Stimulated activated CD8-positive, alpha-beta memory T cell treated with anti-CD3 and anti-CD28 coated beads, Interleukin-15, amount 100 ng/mL, for 1 hour (primary cell): ENCODE results near the gene BCAS3.
"Not testable (repeated sequence)": the region's sequence is repeated elsewhere in the genome, so short reads cannot be mapped to it uniquely, and the experiment has no call there.

Source experiments
- DNase-seq: peaks from one replicate; pipeline ENCODE4 v3.0.0-alpha.2; 2020; ENCODE audit warnings: low read depth

Gene BCAS3

DNA sequence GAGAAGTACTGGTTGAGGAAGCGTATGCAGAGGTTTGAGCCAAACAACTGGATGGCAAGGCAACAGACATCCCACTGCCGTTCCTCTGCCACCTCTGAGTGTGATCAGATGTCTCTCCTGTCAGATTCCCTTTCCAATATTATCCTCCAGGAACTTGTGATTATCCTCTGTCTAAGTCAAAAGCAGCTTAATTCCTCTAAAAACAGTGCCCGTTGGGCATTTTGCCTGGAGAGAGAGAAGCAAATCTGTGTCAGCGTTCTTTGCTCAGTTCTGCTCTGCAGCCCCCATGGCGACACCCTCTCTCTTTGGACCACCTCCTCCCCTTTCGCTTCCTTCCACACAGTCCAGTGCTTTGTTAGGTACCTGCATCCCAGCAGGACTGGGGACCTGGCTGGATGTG is 665.9 kb downstream of the BCAS3 start:
- no peak for DNase-seq

DNA sequence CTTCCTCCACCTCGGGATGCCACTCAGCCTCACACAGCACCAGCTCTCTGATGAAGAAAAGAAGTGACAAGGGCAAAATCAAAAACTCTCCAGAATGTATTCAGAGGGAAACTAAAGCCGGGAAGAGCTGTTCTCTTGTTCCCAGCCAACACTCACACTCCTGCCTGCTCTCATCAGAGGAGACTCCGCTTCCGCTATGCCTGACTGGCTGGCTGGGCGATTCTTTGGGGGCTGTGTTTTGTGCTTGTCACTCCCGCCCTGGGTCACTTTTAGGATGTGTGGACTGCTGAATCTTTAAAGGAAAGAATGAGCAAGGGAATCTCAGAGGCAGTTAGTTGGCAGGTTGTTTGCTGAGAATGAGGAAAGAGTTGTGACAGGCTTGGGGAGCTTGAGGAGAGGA is 667.4 kb downstream of the BCAS3 start:
- no peak for DNase-seq

DNA sequence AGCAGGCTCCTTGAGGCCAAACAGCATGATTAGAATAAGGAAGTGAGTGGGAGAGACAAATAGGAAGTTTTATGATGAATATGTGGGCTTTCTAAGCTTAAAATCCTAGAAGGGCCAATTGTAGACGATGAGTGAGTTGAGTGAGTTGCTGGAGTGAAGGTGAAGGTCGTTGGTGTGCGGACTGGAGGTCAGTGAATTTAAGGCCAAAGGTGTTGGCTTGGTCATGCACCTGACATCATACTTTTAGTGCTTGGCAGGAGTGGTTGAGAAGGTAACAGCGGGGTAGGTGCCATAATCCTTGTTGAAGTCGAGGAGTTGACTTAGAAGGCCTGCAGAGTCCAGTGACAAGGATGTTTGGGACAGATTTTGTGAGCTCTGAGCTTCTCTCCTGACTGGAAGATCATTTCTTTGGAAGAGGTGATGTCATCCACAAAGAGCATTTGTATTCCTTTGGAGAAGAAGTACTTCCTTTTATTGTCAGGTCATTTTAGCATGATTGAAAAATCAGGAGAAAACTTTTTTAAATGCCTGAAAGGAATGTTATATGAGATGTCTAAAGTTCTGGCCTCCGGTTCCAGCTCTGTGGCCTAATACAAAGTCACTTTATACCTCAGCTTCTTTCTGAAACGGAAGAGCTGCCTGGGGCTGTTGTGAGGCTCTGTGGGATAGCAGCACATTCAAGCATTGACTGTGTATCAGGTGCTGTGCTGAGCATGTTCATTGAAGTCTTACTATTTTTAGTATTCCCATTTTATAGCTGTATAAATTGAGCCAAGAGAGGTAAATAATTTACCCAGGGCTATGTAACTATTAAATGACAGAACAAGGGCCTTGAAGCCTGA is 668.4 kb downstream of the BCAS3 start:
- no peak for DNase-seq

DNA sequence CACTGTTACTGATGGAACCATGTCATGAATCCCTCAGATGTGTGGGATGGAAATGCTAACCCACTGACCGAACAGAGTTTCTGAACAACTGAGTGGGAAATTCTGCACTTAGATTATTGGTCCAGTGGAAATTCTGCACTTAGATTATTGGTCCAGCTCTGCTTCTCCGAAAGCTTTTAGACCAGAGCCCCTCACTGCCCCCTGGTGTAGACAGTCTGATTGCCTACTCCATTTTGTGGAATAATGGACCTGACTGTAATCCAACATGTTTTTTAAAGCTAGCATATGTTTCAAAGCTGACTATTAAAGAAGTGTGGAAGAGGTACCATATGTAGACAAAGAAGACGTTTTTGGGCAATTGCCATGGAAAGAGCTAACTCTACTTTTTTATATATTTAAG is 671.7 kb downstream of the BCAS3 start:
- DNase-seq, result no peak

DNA sequence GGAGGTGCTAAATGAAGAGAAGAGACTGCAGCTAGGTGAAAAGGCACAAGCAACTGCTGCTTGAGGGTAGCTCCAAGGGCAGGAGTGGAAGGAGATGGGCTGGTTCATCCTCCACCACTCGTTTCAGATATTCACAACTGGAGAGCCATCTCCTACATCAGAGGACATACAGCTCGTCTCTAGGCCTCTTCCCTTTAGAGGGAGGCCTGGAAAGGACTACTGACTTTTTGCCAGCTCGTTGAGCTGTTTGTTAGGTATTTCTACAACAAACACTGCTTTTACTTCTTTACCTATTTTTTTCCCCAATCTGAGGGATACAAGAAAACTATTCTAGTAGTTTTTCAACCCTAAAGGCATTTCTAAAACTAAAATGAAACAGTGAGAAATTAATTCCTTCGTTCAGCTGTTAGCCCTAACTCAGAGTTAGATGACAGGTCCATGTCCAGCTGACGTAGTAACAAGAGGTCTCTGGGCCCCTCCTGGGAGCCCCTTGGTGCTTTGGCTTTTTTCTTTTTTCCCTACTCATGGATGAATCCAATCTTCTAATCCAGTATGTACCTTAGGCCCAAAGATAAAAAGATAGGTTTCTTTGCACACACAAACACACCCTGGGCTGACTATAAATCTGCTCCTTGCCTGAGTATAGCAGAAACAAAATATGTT is 674.2 kb downstream of the BCAS3 start:
- DNase-seq, result no peak

DNA sequence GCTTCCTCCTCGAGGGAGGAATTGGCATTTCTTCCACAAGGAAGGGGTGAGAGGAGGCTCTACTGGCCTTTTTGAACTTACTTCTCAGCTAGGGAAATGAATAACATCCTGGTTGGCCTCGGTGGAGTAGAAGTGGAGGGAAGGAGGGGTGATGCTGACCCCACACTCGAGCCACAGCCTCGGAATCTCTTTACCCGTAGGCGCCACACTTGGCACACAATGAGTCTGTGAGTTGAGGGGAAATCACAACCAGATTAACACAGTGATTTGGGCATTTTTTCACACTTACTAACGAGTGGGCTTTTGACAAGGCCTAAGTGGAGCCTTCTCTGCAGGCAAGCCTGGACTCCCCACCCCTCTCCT is 674.7 kb downstream of the BCAS3 start:
- DNase-seq, result no peak

DNA sequence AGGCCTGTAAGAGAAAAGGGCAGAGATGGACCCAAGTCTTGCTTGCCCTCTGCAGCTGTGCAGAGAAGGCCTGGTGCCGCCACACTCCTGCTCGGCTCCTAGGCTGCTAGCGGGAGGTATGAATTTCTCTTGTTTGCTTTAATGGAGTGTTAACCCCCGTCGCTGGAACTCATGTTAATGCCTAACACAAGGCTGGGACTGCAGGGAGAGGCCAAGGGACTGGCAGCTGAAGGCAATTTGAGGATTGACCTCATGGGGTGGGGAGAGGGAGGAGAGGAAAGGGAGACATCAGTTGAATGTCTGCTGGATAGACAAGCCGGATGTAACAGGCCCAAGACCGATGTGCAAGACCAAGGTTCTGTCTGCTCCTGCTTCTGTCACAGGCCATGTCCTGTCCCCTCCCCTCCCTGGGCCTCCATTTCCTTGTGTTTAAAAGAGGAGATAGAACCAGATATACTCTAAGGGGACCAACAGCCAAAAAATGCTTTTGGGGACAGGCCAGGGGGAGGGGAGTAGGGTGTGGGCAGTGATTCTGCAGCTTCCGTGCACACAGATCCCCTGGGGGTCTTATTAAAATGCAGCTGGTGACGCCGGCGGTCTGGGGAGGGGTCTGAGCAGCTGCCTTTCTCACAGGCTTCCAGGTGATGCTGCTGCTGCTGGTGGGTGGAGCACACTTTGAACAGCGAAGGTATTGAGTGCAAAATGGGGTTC is 675.3 kb downstream of the BCAS3 start:
- DNase-seq, result no peak

DNA sequence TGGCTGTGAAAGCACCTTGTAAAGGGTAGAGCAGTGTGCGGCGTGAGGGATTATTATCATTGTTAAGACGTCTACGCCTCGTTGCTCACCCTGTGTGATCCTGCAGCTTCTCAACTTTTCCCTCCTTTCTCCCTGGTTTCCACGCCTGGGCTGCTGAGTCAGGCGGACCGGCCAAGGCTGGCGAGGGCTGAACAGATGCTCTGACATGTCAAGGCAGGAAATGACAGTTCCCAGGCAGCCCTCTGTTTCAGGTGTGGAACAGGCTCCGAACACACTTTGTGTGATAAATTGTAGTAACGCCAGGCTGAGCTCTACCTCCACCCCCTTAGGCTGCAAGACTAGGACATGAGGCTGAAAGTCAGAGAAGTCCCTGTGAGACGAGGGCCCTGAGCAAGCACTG is 676.0 kb downstream of the BCAS3 start:
- no peak for DNase-seq

DNA sequence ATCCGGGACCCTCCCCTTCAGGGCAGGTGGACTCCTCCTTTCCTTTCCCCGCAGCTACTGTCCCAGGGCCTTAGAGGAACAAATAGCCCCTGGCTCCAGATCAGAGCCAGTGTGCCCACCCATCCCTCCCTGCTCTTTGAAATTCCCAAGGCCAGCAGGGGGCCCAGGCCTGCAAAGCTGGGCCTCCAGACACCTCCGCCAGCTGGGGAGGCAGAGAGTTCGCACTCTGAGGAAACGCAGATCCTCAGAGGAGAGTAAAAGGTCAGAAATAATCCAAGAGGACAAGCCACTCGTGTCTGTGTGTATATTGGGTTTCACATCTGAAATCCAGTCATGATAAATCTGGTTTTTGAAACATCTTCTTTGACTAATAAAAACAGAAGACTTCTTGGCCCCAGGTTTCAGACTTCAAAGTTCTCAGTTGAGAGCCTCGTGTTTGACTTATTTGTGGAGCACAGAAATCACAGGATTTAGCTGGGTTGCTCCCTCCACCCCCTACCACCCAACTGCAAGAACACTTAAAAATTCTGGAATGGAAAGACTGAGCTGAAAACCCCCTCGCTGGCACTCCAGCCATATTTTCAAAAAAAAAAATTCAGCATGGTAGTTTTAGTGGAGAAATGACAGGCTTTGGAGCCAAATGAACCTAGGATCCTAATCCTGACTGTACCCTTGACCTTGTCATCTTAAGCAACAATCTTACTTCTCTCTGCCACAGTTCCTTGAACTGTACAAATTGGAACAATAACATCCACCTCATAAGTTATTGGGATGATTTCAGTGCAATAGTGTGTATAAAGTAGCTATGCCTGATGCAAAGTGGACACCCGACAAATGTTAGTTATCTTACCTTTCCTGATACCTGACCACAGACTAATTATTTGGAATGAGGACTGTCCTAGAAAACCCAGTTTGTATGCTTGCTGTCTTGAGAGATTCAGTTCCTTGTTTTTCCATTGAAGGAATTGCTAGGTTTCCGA is 677.5 kb downstream of the BCAS3 start:
- DNase-seq, result no peak

DNA sequence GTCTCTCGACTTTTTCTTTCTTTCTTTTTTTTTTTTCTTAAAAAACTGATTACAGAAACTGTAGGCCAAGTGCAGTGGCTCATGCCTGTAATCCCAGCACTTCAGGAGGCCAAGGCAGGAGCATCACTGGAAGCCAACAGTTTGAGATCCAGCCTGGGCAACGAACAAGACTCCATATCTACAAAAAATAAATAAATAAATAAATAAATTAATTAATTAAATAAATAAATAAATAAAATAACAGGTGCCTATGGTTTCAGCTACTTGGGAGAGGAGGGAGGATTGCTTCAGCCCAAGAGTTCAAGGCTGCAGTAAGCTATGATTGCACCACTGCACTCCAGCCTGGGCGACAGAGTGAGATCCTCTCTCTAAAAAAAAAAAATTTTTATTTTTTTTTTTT is 679.4 kb downstream of the BCAS3 start:
- DNase-seq, result not testable (repeated sequence)

DNA sequence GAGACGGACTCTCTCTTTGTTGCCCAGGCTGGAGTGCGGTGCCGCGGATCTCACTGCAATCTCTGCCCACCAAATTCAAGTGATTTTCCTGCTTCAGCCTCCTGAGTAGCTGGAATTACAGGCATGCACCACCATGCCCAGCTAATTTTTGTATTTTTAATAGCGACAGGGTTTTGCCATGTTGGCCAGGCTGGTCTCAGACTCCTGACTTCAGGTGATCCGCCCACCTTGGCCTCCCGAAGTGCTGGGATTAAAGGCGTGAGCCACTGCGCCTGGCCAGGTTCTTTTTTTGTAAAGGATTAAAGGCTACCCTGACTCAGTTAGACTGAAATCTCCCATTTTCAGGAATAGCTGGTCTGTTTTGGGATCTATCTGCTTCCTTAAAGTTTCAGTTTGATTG is 681.9 kb downstream of the BCAS3 start:
- not testable (repeated sequence) for DNase-seq

DNA sequence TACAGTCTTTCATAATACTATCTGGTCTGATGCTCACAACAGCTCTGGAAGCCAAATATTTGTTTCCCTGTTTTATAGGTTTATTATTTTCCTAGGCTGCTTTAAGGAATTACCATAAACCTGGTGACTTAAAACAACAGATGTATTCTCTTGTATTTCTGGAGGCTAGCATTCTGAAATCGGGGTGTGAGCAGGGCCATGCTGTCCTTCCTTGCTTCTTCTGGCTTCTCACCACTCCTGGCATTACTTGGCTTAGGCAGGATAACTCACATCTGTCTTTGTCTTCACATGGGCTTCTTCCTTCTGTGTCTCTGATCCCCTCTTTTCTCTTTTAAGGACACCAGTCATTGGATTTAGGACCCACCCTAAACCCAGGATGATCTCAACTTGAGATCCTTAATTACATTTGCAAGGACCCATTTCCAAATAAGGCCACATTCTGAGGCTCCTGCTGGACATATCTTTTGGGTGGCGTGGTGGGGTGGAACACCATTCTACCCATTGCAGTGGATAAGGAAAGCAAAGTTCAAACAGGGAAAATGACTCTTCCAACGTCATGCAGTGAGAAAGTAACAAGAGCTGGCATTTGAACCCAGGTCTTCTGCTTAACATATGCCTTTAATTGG is 682.8 kb downstream of the BCAS3 start:
- DNase-seq, result no peak

DNA sequence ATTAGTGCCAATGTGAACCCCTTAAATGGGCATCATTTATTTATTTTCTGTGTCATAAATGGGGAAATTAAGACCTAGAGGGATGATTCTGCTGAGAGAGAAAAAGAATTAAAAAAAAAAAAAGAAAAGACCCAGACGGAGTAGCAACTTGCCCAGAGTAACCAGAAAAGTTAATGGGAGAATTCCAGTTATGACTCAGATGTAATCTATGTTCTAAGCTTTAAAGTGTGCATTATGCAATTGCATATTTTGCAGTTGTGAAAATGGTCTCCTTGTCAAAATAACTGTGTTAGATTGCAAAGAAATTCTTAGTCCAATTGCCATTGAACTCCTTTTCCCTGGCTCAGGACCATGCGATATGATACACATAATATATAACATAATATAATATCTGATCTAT is 683.4 kb downstream of the BCAS3 start:
- DNase-seq, result no peak

DNA sequence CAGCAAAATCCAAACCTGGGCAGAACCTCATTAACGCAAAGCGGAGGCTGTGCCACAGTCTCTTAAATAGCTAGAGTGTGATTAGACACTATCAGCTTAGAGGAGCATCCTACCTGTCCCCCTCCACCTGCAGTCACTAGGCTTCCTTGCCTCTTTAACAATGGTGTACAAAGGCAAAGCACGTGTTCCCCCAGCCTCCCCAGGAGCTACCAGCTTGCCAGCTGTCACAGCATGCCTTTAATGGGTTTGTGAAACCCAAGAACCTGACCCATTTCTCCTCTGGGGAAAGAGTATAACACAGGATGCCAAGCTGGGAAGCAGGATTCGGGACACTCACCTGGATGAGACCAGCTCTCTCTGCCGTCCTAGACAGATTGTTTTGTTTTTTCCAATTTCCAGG is 684.7 kb downstream of the BCAS3 start:
- no peak for DNase-seq

DNA sequence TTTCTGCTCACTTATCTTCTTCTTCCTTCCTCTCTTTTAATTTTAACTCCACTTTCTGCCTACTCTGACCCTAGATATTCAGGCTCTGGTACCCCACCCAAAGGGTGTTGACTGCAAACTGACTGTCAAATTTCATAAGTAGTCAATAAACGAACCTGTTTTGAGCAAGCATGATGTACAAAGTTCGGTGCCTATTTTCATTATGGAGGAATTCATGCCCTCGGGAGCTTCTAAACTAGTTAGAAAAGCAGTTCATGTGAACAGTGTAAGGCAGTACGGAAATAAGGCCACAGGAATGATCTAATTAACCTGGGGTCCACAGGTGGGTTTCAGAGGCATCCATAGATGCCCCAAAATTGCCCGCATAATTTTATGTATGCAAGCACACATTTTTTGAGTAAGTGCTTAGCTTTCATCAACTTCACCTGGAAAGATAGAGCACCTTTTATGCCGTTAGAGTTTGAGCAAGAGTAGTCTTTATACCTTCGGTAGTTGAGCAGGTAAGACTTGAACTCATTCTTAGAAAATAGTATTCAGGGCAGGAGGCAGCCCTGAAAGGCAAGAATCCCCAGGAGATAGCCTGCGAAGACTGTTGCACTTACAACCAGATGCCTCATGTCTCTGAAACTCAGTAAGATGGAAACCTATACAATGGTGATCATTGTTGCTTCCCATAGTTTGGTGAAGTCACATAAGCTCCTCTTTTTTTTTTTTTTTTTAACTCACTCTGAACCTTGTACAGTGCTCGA is 685.4 kb downstream of the BCAS3 start:
- DNase-seq, result no peak

DNA sequence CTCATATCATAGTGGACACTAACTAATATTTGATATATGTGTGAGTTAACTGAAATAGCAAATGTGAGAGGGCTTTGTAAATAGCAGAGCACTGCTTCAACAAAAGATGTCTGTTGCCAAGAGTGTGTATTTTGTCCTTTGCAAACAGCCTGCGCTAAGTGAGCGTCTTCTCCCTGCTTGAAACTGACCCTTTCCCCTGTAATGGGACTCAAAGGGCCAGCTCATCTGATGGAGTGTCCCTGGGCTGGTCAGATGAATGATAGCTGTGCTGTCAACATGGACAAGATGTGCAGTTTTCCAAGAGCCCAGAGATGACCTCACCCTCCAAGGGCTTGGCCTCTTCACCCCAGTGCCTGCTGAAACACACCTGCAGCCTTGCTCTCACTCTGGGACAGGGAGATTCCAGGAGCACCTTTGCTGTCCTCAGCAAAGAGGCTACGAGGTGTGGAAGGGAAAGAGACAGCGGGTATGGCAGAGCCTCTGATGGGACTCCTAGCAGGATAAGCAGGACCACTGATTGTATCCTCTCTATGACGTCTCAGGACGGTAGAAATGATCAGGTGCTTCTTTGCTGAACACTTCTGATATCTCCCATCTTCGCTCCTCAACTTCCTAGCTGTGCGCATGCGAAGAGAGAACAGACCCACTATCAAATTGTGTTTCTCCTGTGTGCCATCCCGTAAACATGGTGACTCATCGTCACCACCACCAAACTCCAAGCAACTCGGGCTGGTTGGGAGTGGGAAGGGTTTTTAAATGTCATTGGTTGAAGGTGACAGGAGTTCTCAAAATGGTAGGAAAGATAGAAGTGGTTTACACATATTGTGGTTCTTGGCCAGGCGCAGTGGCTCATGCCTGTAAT is 686.2 kb downstream of the BCAS3 start:
- DNase-seq, result no peak

DNA sequence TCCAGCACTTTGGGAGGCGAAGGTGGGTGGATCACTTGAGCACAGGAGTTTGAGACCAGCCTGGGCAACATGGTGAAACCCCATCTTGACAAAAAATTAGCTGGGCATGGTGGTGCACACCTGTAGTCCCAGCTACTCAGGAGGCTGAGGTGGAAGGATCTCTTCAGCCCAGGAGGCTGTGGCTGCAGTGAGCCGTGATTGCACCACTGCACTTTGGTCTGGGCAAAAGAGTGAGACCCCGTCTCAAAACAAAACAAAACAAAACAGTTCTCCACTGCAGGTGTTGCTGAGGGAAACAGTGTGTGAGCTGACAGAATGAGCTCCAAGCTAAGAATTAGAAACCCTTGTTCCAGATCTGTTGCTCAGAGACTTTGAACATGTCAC is 686.8 kb downstream of the BCAS3 start:
- no peak for DNase-seq

DNA sequence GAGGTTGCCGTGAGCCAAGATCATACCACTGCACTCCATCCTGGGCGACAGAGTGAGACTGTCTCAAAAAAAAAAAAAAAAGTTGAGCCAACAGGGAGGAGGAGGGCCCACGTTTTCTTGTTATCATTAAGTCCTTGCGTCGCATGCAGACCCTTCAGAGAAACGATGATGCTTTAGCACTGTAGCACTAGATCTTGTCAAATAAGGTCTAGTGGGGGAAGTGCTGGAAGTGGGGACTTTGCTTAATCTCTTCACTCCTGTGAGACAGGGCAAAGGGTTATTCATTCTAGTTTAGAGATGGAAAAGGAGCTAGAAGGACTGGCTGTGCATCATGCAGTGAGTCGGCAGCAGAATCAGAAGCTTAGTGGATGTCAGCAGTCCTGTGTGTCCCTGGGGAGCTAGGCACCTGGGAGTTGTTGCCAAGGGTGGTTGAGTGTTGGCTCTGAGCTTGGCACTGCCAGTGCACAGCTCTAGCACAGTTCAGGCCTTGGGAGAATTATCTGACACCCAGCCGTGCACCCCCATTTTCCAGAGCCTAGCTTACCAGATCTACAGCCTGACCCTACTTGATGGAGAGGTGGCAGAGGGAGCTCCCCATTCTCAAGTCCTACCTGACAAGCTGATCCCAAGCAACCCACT is 688.5 kb downstream of the BCAS3 start:
- no peak for DNase-seq

DNA sequence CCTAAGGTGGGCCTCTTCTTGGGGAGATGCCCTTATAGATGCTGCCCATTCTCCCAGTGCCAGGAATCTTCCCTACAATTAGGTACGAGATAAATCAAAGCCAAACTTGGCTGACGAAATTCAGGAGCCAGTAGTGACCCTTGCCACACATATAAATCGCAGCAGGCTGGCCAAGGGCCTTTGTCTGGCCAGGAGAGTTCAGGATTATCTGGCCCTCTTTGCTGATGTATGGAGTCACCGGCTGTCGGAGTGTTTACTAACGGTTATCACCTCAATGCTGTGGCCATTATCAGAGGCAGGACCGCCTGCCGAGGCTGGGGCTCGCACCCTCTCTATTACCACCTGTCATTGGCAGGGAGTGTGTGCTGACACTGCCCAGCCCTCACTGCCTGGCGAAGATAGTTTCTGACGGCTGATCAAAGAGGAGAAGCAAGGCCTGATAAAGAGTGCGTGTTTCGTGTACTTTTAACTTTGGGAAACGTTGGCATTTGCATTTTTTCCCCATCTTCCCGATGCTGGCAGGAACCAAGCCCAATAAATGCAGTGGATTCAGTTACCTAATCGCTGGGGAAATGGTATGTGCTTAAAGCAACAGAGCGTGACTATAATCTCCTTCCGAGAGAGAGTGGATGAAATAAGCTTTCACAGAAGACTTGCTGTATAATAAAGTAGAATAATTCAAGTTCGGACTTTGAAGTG is 689.2 kb downstream of the BCAS3 start:
- no peak for DNase-seq
